HepG2 (cell line): ENCODE data around the gene GPR137. TPM values are rescaled to one million over a fixed set of nuclear protein-coding genes. Genes with fewer than 3 reads are reported as not detected.
A peak's percentile ranks its signal among the peaks of the same experiment; 100 is the strongest.

ENCODE experiments used
- CEBPB ChIP-seq: IDR thresholded peaks from 2 replicates; pipeline ENCODE4 v1.6.1; 2011; ENCODE audit warnings: low read depth, low read length, improper control_type of control experiment, borderline replicate concordance
- HNRNPLL ChIP-seq: fragments of 200-400 bp; formaldehyde crosslinking; IDR thresholded peaks from 2 replicates; pipeline ENCODE4 v1.6.1; 2017; ENCODE audit warnings: mild to moderate bottlenecking, low read depth, low read length; ENCODE audit not compliant: poor library complexity, severe bottlenecking
- LCORL ChIP-seq, 2 experiments: fragments of 450-650 bp in 1 of 2; sonication (generic) in 1 of 2; formaldehyde crosslinking in 1 of 2; IDR thresholded peaks; 2 replicates each; pipeline versions ENCODE4 v1.5.0 to v1.6.1; 2017 to 2020; ENCODE audit warnings: antibody characterized with exemption in 1 of 2, missing genetic modification reagents in 1 of 2
- SOX5 ChIP-seq: IDR thresholded peaks from 2 replicates; pipeline ENCODE4 v1.6.1; 2016; ENCODE audit warnings: borderline replicate concordance
- TBX2 ChIP-seq: sonication (generic); formaldehyde crosslinking; IDR thresholded peaks from 2 replicates; pipeline ENCODE4 v1.5.0; 2020; ENCODE audit warnings: missing genetic modification reagents, mild to moderate bottlenecking, borderline replicate concordance
- TOPORS ChIP-seq: sonication (generic); formaldehyde crosslinking; IDR thresholded peaks from 2 replicates; pipeline ENCODE4 v1.8.0; 2023; ENCODE audit warnings: mild to moderate bottlenecking, missing genetic modification reagents
- YY1 ChIP-seq: IDR thresholded peaks from 2 replicates; pipeline ENCODE4 v1.6.1; 2011; ENCODE audit warnings: low read length, low read depth, moderate library complexity, mild to moderate bottlenecking; ENCODE audit not compliant: insufficient read depth, insufficient replicate concordance
- ZFX ChIP-seq: sonication (generic); formaldehyde crosslinking; IDR thresholded peaks from 2 replicates; pipeline ENCODE4 v1.4.0; 2020; ENCODE audit warnings: mild to moderate bottlenecking, low read depth, missing genetic modification reagents, moderate library complexity
- ZNF577 ChIP-seq: sonication (generic); formaldehyde crosslinking; IDR thresholded peaks from 2 replicates; pipeline ENCODE4 v1.4.0; 2020; ENCODE audit warnings: mild to moderate bottlenecking, low read depth, missing genetic modification reagents, borderline replicate concordance
- ZNF589 ChIP-seq: sonication (generic); formaldehyde crosslinking; conservative IDR thresholded peaks from 2 replicates; pipeline ENCODE4 v1.8.0; 2022; ENCODE audit warnings: mild to moderate bottlenecking, moderate library complexity, missing genetic modification reagents
- ZNF670 ChIP-seq: sonication (generic); formaldehyde crosslinking; IDR thresholded peaks from 2 replicates; pipeline ENCODE4 v1.8.0; 2022; ENCODE audit warnings: mild to moderate bottlenecking, missing genetic modification reagents, borderline replicate concordance
- ZNF777 ChIP-seq: sonication (generic); formaldehyde crosslinking; IDR thresholded peaks from 2 replicates; pipeline ENCODE4 v1.4.0; 2020; ENCODE audit warnings: missing genetic modification reagents
- polyA plus RNA-seq, 8 experiments: library from polyadenylated mRNA; depleted of rRNA in 3 of 8; stranded (reverse) in 7 of 8; unstranded in 1 of 8; fragments of >200 nt; fragmentation: Illumina TruSeq in 4 of 8; extraction: Trizol in 4 of 8; gene quantifications; 2 replicates each; pipeline versions ENCODE4 v1.2.1 to v1.2.3, GENCODE V29; 2011 to 2016; ENCODE audit warnings: low read depth in 4 of 8, missing spikeins in 1 of 8, mixed read lengths in 1 of 8; ENCODE audit not compliant: insufficient read depth in 1 of 8
- total RNA-seq, 5 experiments: library from RNA; depleted of rRNA; stranded (reverse); fragments of >200 nt; fragmentation: Illumina TruSeq; extraction: Trizol; gene quantifications; 2 replicates each; pipeline ENCODE4 v1.2.3, GENCODE V29; 2016; ENCODE audit warnings: low read depth in 1 of 5
- TF ChIP-seq, protein P1 (sequence below): sonication (generic); formaldehyde crosslinking; IDR thresholded peaks from 2 replicates; pipeline ENCODE4 v1.4.0; 2020; ENCODE audit warnings: mild to moderate bottlenecking, missing genetic modification reagents
- TF ChIP-seq, protein P2 (sequence below): sonication (generic); formaldehyde crosslinking; IDR thresholded peaks from 2 replicates; pipeline ENCODE4 v1.4.0; 2020; ENCODE audit warnings: missing genetic modification reagents
- TF ChIP-seq, protein P3 (sequence below): IDR thresholded peaks from 2 replicates; pipeline ENCODE4 v1.6.1; 2016; ENCODE audit warnings: missing genetic modification reagents, missing compliant biosample characterization
- TF ChIP-seq, protein P4 (sequence below): sonication (generic); formaldehyde crosslinking; IDR thresholded peaks from 2 replicates; pipeline ENCODE4 v1.5.0; 2020; ENCODE audit warnings: missing genetic modification reagents

GPR137 gene
- total and polyA plus RNA-seq, 2 of the 13 experiments (the other 11 are each of a cell fraction or from before 2014, with no cell fraction given), result 8.5 to 13.2 TPM

DNA sequence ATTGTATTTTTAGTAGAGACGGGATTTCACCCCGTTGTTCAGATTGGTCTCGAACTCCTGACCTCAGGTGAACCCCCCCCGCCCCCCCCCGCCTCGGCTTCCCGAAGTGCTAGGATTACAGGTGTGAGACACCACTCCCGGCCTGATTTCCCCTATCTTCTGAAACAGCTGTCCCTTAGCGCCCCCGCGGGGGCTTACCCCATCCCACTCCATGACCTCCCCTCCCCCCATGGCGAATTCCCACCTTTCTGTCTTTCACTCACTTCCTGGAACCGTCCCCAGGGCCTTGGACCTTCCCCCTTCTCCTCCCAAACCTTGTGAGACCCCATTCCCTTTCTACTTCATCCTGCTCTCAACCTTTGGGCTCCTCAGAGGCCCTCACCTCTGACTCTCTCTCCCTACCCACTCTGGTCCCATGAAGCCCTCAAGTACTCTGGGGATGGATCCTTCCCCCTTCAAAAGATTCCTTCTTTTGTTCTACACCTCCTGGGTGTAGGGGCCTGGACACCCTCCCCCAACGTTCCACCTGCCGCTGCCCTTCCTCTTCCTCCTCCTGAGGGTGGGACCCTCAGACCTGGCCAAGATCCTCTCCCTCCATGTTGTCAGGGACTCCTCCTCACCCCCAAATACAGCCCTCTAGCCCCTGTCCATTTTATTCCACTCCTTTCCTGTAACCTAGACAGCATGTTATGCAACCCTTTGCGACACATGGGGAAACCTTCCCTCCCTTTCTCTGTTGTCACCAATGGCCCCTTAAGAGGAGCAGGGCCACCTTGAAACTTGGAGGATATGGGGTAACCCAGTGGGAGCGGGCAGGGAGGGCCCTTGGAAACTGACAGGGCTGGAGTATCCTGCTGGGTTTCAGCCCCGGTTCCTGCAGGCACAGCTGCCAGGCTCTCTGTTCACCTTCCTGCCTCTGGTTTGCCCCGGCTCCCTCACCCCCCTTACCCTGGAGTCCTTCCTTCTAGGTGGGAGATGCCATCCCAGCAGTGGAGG is 33.4 kb downstream of the GPR137 start (continued):
- no peak for TF ChIP-seq TBX2 (CRISPR knock-in tag)
- TF ChIP-seq YY1, result no peak
- TF ChIP-seq, protein P1, sequence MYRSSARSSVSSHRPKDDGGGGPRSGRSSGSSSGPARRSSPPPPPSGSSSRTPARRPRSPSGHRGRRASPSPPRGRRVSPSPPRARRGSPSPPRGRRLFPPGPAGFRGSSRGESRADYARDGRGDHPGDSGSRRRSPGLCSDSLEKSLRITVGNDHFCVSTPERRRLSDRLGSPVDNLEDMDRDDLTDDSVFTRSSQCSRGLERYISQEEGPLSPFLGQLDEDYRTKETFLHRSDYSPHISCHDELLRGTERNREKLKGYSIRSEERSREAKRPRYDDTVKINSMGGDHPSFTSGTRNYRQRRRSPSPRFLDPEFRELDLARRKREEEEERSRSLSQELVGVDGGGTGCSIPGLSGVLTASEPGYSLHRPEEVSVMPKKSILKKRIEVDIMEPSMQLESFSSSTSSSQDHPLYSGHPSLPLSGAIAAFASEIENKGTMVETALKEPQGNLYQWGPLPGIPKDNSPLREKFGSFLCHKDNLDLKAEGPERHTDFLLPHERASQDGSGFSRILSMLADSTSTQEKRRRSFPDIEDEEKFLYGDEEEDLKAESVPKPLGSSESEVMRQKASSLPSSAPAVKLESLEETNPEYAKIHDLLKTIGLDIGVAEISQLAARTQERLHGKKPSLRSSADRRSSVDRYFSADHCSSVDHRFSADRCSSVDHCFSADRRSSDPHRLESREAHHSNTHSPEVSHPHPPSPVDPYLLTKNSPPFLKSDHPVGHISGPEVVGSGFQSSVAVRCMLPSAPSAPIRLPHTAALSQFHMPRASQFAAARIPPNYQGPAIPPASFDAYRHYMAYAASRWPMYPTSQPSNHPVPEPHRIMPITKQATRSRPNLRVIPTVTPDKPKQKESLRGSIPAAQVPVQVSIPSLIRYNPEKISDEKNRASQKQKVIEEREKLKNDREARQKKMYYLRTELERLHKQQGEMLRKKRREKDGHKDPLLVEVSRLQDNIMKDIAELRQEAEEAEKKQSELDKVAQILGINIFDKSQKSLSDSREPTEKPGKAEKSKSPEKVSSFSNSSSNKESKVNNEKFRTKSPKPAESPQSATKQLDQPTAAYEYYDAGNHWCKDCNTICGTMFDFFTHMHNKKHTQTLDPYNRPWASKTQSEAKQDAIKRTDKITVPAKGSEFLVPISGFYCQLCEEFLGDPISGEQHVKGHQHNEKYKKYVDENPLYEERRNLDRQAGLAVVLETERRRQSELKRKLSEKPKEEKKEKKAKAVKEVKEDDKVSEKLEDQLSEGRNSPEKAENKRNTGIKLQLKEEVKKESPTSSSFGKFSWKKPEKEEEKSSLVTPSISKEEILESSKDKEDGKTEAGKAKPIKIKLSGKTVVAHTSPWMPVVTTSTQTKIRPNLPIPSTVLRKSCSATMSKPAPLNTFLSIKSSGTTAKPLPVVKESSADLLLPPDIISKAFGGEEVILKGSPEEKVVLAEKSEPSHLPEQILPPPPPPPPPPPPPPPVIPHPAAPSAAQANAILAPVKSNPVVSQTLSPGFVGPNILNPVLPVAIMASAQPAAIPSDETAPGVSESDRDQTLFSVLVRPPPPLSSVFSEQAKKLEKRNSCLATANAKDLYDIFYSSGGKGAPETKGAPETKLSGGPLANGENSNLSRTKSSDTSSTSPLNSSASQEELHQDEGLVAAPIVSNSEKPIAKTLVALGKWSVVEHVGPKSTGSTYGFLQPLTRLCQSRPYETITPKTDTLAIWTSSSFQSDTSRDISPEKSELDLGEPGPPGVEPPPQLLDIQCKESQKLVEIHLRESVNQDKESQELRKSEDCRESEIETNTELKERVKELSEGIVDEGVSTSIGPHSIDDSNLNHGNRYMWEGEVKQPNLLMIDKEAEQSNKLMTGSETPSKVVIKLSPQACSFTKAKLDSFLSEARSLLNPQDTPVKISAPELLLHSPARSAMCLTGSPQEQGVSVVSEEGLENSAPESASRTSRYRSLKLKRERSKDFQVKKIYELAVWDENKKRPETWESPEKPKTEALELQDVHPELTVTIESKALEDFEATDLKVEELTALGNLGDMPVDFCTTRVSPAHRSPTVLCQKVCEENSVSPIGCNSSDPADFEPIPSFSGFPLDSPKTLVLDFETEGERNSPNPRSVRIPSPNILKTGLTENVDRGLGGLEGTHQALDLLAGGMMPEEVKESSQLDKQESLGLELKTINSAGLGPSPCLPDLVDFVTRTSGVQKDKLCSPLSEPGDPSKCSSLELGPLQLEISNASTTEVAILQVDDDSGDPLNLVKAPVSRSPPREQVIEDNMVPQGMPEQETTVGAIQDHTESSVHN (CRISPR knock-in tag), result no peak
- no peak for TF ChIP-seq TOPORS (CRISPR knock-in tag)
- peak; percentile 27; the same call in 1 of the 2 replicates for TF ChIP-seq ZFX (CRISPR knock-in tag)
- TF ChIP-seq HNRNPLL, result no peak
- no peak for TF ChIP-seq ZNF589
- TF ChIP-seq, protein P2, sequence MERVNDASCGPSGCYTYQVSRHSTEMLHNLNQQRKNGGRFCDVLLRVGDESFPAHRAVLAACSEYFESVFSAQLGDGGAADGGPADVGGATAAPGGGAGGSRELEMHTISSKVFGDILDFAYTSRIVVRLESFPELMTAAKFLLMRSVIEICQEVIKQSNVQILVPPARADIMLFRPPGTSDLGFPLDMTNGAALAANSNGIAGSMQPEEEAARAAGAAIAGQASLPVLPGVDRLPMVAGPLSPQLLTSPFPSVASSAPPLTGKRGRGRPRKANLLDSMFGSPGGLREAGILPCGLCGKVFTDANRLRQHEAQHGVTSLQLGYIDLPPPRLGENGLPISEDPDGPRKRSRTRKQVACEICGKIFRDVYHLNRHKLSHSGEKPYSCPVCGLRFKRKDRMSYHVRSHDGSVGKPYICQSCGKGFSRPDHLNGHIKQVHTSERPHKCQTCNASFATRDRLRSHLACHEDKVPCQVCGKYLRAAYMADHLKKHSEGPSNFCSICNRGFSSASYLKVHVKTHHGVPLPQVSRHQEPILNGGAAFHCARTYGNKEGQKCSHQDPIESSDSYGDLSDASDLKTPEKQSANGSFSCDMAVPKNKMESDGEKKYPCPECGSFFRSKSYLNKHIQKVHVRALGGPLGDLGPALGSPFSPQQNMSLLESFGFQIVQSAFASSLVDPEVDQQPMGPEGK (CRISPR knock-in tag), result peak; percentile 55
- no peak for TF ChIP-seq LCORL (IDR thresholded peaks at IDR 0.05)
- TF ChIP-seq LCORL (CRISPR knock-in tag; IDR thresholded peaks at IDR 0.05), result no peak
- TF ChIP-seq ZNF777, result no peak
- TF ChIP-seq ZNF670 (CRISPR knock-in tag), result no peak
- TF ChIP-seq, protein P3, sequence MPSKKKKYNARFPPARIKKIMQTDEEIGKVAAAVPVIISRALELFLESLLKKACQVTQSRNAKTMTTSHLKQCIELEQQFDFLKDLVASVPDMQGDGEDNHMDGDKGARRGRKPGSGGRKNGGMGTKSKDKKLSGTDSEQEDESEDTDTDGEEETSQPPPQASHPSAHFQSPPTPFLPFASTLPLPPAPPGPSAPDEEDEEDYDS (CRISPR knock-in tag), result no peak
- no peak for TF ChIP-seq SOX5 (CRISPR knock-in tag)
- TF ChIP-seq, protein P4, sequence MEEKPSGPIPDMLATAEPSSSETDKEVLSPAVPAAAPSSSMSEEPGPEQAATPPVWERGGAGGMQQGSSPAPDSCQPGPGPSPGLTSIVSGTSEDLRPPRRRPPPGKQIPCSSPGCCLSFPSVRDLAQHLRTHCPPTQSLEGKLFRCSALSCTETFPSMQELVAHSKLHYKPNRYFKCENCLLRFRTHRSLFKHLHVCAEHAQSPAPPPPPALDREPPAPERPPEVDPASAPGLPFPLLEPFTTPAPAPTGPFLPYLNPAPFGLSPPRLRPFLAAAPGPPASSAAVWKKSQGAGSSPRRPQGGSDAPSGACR (CRISPR knock-in tag), result no peak
- peak; percentile 83 for TF ChIP-seq CEBPB
- TF ChIP-seq ZNF577 (CRISPR knock-in tag), result no peak
